ENCODE results near the gene ZNF366. TPM values are rescaled to one million over a fixed set of nuclear protein-coding genes. Genes with fewer than 3 reads are reported as not detected.
A peak's percentile ranks its signal among the peaks of the same experiment; 100 is the strongest.

Gene ZNF366
- total and polyA plus RNA-seq, 2 of the 13 experiments (the other 11 are each of a cell fraction or from before 2014, with no cell fraction given), result not detected

DNA sequence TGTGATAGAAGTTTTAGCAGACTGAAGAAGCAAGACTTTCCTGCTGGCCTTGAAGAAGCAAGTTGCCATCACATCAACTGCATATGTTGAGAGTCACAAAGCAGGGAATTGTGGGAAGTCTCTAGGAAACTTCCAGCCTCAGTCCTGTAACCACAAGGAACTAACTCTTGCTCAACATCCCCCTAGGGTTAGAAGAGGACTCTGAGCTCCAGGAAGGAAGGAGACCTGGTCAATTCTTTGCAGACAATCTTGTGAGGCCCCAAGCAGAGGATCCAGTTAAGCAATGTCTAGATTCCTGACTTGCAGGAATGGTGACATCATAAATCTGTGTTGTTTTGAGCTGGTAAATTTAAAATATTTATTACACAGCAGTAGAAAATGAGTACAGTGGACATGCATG lies 18.6 kb upstream of the ZNF366 start:
- FAIRE-seq, result no peak
- Histone ChIP-seq H3K4me3 (replicated peaks in 1 of 3; ENCODE audit: insufficient read depth in 1 of 3, low read depth in 2 of 3, low read length in 3 of 3) (no peak overlapping the region), H3K36me3 (replicated peaks in 1 of 2; ENCODE audit: control insufficient read depth in 1 of 2, insufficient read depth in 2 of 2, low read length in 2 of 2) (no peaks in the 10 kb centered on the region), H3K79me2 (ENCODE audit: insufficient read depth, low read length) (no peaks in the 10 kb centered on the region), H3K4me1 (ENCODE audit: insufficient read depth, low read length) (no peaks in the 10 kb centered on the region), H3K27me3 (ENCODE audit: control insufficient read depth in 1 of 2, insufficient read depth in 2 of 2, low read length in 2 of 2) (peaks cover 0 to 9% of the 10 kb centered on the region in 2 experiments; a peak in 1 of 5 replicates), H2AFZ (ENCODE audit: low read length) (no peak overlapping the region), H3K9ac (ENCODE audit: insufficient read depth, low read depth, low read length) (no peak overlapping the region), H3K27ac (ENCODE audit: extremely low read length, insufficient read depth, low read length) (no peak overlapping the region), H4K20me1 (ENCODE audit: insufficient read depth, low read length) (no peaks in the 10 kb centered on the region), H3K4me2 (ENCODE audit: low read depth, low read length) (no peak overlapping the region), H3K9me3 (ENCODE audit: low read length) (no peaks in the 10 kb centered on the region)
- ChIA-PET POLR2A (no interaction called here), CTCF (ENCODE audit: low intra/inter-chr PET ratio, low total read pairs) (no interaction called here)
- ATAC-seq, result no peak
- intact Hi-C loops (cut with micrococcal nuclease; ENCODE audit: unreplicated experiment), result no loop called here
- TF ChIP-seq ZBTB21 (CRISPR knock-in tag; IDR thresholded peaks at IDR 0.05), result no peak
- no peak for TF ChIP-seq NFIB (CRISPR knock-in tag; IDR thresholded peaks at IDR 0.05; ENCODE audit: borderline replicate concordance)
- TF ChIP-seq, protein P1, sequence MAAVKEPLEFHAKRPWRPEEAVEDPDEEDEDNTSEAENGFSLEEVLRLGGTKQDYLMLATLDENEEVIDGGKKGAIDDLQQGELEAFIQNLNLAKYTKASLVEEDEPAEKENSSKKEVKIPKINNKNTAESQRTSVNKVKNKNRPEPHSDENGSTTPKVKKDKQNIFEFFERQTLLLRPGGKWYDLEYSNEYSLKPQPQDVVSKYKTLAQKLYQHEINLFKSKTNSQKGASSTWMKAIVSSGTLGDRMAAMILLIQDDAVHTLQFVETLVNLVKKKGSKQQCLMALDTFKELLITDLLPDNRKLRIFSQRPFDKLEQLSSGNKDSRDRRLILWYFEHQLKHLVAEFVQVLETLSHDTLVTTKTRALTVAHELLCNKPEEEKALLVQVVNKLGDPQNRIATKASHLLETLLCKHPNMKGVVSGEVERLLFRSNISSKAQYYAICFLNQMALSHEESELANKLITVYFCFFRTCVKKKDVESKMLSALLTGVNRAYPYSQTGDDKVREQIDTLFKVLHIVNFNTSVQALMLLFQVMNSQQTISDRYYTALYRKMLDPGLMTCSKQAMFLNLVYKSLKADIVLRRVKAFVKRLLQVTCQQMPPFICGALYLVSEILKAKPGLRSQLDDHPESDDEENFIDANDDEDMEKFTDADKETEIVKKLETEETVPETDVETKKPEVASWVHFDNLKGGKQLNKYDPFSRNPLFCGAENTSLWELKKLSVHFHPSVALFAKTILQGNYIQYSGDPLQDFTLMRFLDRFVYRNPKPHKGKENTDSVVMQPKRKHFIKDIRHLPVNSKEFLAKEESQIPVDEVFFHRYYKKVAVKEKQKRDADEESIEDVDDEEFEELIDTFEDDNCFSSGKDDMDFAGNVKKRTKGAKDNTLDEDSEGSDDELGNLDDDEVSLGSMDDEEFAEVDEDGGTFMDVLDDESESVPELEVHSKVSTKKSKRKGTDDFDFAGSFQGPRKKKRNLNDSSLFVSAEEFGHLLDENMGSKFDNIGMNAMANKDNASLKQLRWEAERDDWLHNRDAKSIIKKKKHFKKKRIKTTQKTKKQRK (IDR thresholded peaks at IDR 0.05; ENCODE audit: low read length), result no peak
- peak; percentile 30; the same call in 1 of the 2 replicates for TF ChIP-seq ATF7 (IDR thresholded peaks at IDR 0.05)
- TF ChIP-seq ATF7 (CRISPR knock-in tag; IDR thresholded peaks at IDR 0.05), result no peak
- in situ Hi-C loops (cut with HindIII; ENCODE audit: extremely low pct_ligation_motif_present, low pct_unique_long_range_greater_than_20kb), result no loop called here
- no TSS peak for BruUV-seq (replicated peaks)
- no peak for DNase-seq (ENCODE audit: low spot score)

Data from HepG2 (cell line).